Lower lobe of right lung (tissue), 2 donors: ENCODE results near the gene SERTAD2. TPM values are rescaled to one million over a fixed set of nuclear protein-coding genes. Genes with fewer than 3 reads are reported as not detected.

Experiments
- ATAC-seq, 2 donors: fragments of 200-7000 bp; cut with Tn5 transposase; one replicate each; pipeline ENCODE4 v1.9.1; 2020 to 2022; ENCODE audit warnings: mild to moderate bottlenecking in 2 of 2, moderate library complexity in 2 of 2
- DNase-seq: peaks from one replicate; pipeline ENCODE4 v3.0.0-alpha.2; 2020
- H3K27ac ChIP-seq: fragments of 200-600 bp; one replicate; pipeline ENCODE4 v1.8.0; 2022
- H3K27me3 ChIP-seq: fragments of 200-600 bp; one replicate; pipeline ENCODE4 v1.8.0; 2022; ENCODE audit warnings: low read depth
- H3K36me3 ChIP-seq: fragments of 200-600 bp; one replicate; pipeline ENCODE4 v1.8.0; 2022; ENCODE audit warnings: mild to moderate bottlenecking
- H3K4me1 ChIP-seq: fragments of 200-600 bp; one replicate; pipeline ENCODE4 v1.8.0; 2022
- H3K4me3 ChIP-seq: fragments of 200-600 bp; one replicate; pipeline ENCODE4 v1.8.0; 2022; ENCODE audit warnings: mild to moderate bottlenecking
- H3K9me3 ChIP-seq: fragments of 200-600 bp; one replicate; pipeline ENCODE4 v1.8.0; 2022
- CTCF ChIP-seq: fragments of 200-600 bp; IDR thresholded peaks from one replicate; pipeline ENCODE4 v1.8.0; 2022; ENCODE audit warnings: antibody characterized with exemption, mild to moderate bottlenecking
- intact Hi-C: fragments of 100-400 bp; cut with DNase I; formaldehyde crosslinking; loops from one replicate; pipeline ENCODE4 v1.11.0; 2022
- total RNA-seq: library from RNA; stranded (reverse); fragmentation: NEBNext Ultra II Directional; extraction: Animal tissue kit (Norgen Biotek cat#: 25700); gene quantifications from one replicate; pipeline ENCODE4 v1.2.1, GENCODE V29; 2021
- donor health status: DM: no; HTN: yes; CAD: no; lungs with severe emphysema.

SERTAD2 gene
- total RNA-seq, 1 donor from 2014 or later, result 20.1 TPM

DNA sequence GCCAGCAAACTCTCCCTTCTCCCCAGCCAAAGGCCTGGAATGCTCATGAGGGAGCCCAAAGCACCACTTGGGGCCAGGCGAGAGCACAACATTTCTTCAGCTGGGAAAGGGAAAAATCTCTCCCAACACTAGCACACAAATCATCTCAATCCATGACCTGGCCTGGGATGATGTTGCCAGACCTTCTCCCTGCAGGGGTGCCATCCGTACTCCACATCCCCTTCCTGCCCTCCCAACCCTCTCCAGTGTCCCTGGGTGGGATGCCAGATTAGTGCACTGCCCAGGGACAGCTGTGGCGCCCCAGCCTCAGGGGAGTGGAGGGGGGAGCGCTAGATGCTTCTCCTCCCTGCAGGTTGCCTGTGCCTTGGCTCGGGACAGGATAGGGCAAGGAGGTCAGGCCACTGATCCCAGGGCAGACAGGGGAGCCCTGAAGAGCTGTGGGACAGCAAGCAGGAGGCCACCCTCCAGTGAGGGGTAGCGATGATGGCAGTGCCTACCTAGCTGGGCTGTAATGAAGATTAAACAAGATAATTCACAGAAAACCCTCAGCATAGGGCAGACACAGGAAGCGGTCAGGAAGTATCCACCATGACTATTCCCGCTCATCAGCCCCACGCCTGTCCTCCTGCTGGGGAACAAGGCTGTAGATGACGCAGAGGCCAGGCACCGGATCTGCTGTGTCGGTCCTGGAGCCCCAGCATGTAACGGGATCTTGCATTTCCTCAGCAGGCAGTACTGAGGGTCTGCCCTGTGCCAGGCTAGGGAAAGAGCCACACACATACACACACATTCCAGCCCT lies 31.1 kb downstream of the SERTAD2 start:
- H3K4me1 ChIP-seq, result no peaks in the 10 kb centered on the region
- no peak overlapping the region for H3K27ac ChIP-seq
- no peaks in the 10 kb centered on the region for H3K36me3 ChIP-seq
- DNase-seq, result no peak
- ATAC-seq, result peak in 1 of 2 donors; percentile 16
- no peaks in the 10 kb centered on the region for H3K9me3 ChIP-seq
- intact Hi-C loops, result no loop called here
- H3K27me3 ChIP-seq, result no peaks in the 10 kb centered on the region
- peak; percentile 12 for TF ChIP-seq CTCF
- no peak overlapping the region for H3K4me3 ChIP-seq

DNA sequence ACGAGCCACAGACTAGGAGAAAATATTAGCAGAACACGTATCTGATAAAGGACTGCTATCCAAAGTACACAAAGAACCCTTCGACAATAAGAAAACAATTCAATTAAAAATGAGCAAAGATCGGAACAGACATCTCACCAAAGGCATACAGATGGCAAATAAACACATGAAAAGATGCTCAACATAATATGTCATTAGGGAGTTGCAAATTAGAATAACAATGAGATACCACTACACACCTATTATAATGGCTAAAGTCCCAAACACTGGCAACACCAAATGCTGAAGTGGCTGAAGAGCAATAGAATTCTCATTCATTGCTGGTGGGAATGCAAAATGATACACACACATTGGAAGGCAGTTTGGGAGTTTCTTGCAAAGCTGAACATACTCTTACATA lies 33.1 kb downstream of the SERTAD2 start:
- no peaks in the 10 kb centered on the region for H3K36me3 ChIP-seq
- TF ChIP-seq CTCF, result no peak
- intact Hi-C loops, result no loop called here
- H3K9me3 ChIP-seq, result no peaks in the 10 kb centered on the region
- ATAC-seq (no peak), DNase-seq (no peak)
- H3K27ac ChIP-seq, result no peak overlapping the region
- H3K4me3 ChIP-seq, result no peak overlapping the region
- H3K27me3 ChIP-seq, result no peaks in the 10 kb centered on the region
- no peaks in the 10 kb centered on the region for H3K4me1 ChIP-seq

GRCh38 chr2:64617631-64618151 lies 36.0 kb downstream of the SERTAD2 start:
- Histone ChIP-seq H3K9me3 (no peaks in the 10 kb centered on the region), H3K27ac (no peak overlapping the region), H3K4me1 (no peaks in the 10 kb centered on the region), H3K4me3 (no peak overlapping the region), H3K36me3 (no peaks in the 10 kb centered on the region), H3K27me3 (no peaks in the 10 kb centered on the region)
- ATAC-seq, result no peak
- no peak for TF ChIP-seq CTCF
- intact Hi-C loops, result no loop called here
- DNase-seq, result no peak

- Histone ChIP-seq H3K4me3 (no peak overlapping the region), H3K4me1 (no peaks in the 10 kb centered on the region), H3K27ac (no peak overlapping the region), H3K27me3 (no peaks in the 10 kb centered on the region), H3K9me3 (no peaks in the 10 kb centered on the region), H3K36me3 (no peaks in the 10 kb centered on the region)
- DNase-seq (no peak), ATAC-seq (no peak)
- no peak for TF ChIP-seq CTCF
- intact Hi-C loops, result no loop called here
These were observed 37.7 kb downstream of the SERTAD2 start for GRCh38 chr2:64615844-64616536.

DNA sequence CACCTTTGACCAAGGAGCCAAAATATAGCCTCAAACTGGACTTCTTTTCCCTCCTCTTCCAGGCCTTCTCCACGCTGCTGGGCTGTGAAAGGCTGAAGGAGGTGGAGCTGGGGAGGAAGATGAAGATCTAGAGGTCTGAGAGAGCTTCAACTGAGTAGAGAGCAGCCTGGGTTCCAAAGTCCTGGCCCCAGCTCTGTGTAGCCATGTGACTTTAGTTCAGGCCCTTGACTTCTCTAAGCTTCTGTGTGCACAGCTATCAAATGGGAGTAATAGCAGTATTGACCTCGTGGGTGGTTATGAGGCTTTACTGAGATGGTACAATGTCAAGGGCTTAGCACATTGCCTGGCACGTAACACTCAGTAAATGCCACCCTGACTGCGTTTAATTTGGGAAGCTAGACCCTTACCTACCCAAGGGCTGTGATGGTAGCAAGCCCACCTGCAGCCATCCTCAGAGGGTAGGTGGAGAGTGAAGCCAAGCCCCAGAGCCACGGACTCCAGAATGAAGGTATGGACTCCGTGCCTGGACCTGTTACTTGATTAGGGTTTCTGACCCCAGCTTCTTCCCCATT lies 38.4 kb downstream of the SERTAD2 start:
- intact Hi-C loops, result no loop called here
- ATAC-seq (no peak), DNase-seq (no peak)
- Histone ChIP-seq H3K36me3 (no peaks in the 10 kb centered on the region), H3K4me3 (no peak overlapping the region), H3K27me3 (no peaks in the 10 kb centered on the region), H3K4me1 (no peaks in the 10 kb centered on the region), H3K27ac (no peak overlapping the region), H3K9me3 (no peaks in the 10 kb centered on the region)
- TF ChIP-seq CTCF, result no peak
